WTC11 (cell line): ENCODE data around the gene KCTD21.

Experiments
- CREB1 ChIP-seq: sonication (generic); formaldehyde crosslinking; IDR thresholded peaks from 2 replicates; pipeline ENCODE4 v1.8.0; 2023; ENCODE audit warnings: mild to moderate bottlenecking, missing genetic modification reagents
- CTCF ChIP-seq: fragments of 200-600 bp; IDR thresholded peaks from 2 replicates; pipeline ENCODE4 v1.8.0; 2022; ENCODE audit warnings: antibody characterized with exemption
- ESRRA ChIP-seq: sonication (generic); formaldehyde crosslinking; IDR thresholded peaks from 2 replicates; pipeline ENCODE4 v1.8.1; 2022; ENCODE audit warnings: mild to moderate bottlenecking, missing genetic modification reagents, borderline replicate concordance
- FOXJ3 ChIP-seq: sonication (generic); formaldehyde crosslinking; IDR thresholded peaks from 2 replicates; pipeline ENCODE4 v1.9.0; 2021; ENCODE audit warnings: missing genetic modification reagents, mild to moderate bottlenecking, borderline replicate concordance
- JUN ChIP-seq: sonication (generic); formaldehyde crosslinking; IDR thresholded peaks from 2 replicates; pipeline ENCODE4 v1.8.0; 2023; ENCODE audit warnings: mild to moderate bottlenecking, missing genetic modification reagents
- NFATC4 ChIP-seq: fragments of 250-450 bp; sonication (Bioruptor Pico); IDR thresholded peaks from 2 replicates; pipeline ENCODE4 v1.9.0; 2021; ENCODE audit warnings: mild to moderate bottlenecking
- PRDM15 ChIP-seq: sonication (generic); formaldehyde crosslinking; IDR thresholded peaks from 2 replicates; pipeline ENCODE4 v1.8.0; 2022; ENCODE audit warnings: missing genetic modification reagents
- SP1 ChIP-seq: sonication (generic); formaldehyde crosslinking; conservative IDR thresholded peaks from 2 replicates; pipeline ENCODE4 v1.8.1; 2022; ENCODE audit warnings: missing genetic modification reagents
- TCF7 ChIP-seq: sonication (generic); formaldehyde crosslinking; IDR thresholded peaks from 2 replicates; pipeline ENCODE4 v1.8.0; 2022; ENCODE audit warnings: mild to moderate bottlenecking, low read depth, missing genetic modification reagents, moderate library complexity
- ZNF263 ChIP-seq: sonication (generic); formaldehyde crosslinking; IDR thresholded peaks from 2 replicates; pipeline ENCODE4 v1.8.1; 2022; ENCODE audit warnings: low read depth, mild to moderate bottlenecking, moderate library complexity, missing genetic modification reagents
- TF ChIP-seq, protein P1 (sequence below): sonication (generic); formaldehyde crosslinking; IDR thresholded peaks from 2 replicates; pipeline ENCODE4 v1.8.0; 2023; ENCODE audit warnings: missing genetic modification reagents
- TF ChIP-seq, protein P2 (sequence below): sonication (generic); formaldehyde crosslinking; IDR thresholded peaks from 2 replicates; pipeline ENCODE4 v1.8.1; 2023; ENCODE audit warnings: mild to moderate bottlenecking, missing genetic modification reagents, moderate library complexity
- TF ChIP-seq, protein P3 (sequence below): sonication (generic); formaldehyde crosslinking; conservative IDR thresholded peaks from 2 replicates; pipeline ENCODE4 v1.8.1; 2022; ENCODE audit warnings: mild to moderate bottlenecking, missing genetic modification reagents
- TF ChIP-seq, protein P4 (sequence below): sonication (generic); formaldehyde crosslinking; IDR thresholded peaks from 2 replicates; pipeline ENCODE4 v1.8.1; 2023; ENCODE audit warnings: mild to moderate bottlenecking, missing genetic modification reagents, borderline replicate concordance

DNA sequence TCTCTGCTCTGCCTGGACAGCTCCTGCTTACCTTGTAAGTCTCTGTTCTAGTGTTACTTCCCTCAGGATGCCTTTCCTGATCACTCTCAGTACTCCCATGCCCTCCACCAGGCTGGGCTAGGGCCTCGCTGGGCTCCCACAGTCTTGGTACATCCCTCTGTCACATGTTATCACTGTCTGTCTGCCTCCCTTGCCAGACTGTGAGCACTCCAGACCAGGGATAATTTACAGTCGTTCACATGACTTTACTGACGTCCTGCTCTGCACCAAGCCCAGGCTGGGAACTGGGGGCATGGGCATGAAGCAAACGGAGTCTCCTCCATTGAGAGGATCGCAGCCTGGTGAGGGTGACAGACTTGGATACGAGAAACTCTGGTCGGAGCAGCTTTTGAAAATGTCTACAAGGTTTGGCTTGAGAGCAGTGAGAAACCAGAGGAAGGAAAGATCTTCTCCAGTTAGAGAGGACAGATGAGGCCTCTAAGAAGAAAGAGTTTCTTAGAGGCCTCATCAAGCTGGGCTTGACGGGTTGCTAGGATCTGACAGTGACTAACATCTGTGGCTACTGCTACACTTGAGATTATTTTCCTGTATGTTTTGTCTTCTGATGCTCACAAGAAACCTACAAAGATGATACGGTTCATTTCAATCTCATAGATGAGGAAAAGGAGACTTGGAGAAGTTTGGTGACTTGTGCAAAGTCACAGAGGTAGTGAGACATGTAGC lies 12.8 kb upstream of the KCTD21 start:
- TF ChIP-seq CREB1 (CRISPR knock-in tag) (no peak), CTCF (no peak), JUN (CRISPR knock-in tag) (no peak), FOXJ3 (CRISPR knock-in tag) (no peak), ZNF263 (CRISPR knock-in tag) (no peak), NFATC4 (no peak), ESRRA (no peak), PRDM15 (CRISPR knock-in tag) (no peak), SP1 (CRISPR knock-in tag) (no peak), TCF7 (CRISPR knock-in tag) (no peak)
- TF ChIP-seq, protein P1, sequence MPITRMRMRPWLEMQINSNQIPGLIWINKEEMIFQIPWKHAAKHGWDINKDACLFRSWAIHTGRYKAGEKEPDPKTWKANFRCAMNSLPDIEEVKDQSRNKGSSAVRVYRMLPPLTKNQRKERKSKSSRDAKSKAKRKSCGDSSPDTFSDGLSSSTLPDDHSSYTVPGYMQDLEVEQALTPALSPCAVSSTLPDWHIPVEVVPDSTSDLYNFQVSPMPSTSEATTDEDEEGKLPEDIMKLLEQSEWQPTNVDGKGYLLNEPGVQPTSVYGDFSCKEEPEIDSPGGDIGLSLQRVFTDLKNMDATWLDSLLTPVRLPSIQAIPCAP (CRISPR knock-in tag): no peak
- TF ChIP-seq, protein P2, sequence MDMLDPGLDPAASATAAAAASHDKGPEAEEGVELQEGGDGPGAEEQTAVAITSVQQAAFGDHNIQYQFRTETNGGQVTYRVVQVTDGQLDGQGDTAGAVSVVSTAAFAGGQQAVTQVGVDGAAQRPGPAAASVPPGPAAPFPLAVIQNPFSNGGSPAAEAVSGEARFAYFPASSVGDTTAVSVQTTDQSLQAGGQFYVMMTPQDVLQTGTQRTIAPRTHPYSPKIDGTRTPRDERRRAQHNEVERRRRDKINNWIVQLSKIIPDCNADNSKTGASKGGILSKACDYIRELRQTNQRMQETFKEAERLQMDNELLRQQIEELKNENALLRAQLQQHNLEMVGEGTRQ: no peak
- TF ChIP-seq, protein P3, sequence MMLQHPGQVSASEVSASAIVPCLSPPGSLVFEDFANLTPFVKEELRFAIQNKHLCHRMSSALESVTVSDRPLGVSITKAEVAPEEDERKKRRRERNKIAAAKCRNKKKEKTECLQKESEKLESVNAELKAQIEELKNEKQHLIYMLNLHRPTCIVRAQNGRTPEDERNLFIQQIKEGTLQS: no peak
- TF ChIP-seq, protein P4, sequence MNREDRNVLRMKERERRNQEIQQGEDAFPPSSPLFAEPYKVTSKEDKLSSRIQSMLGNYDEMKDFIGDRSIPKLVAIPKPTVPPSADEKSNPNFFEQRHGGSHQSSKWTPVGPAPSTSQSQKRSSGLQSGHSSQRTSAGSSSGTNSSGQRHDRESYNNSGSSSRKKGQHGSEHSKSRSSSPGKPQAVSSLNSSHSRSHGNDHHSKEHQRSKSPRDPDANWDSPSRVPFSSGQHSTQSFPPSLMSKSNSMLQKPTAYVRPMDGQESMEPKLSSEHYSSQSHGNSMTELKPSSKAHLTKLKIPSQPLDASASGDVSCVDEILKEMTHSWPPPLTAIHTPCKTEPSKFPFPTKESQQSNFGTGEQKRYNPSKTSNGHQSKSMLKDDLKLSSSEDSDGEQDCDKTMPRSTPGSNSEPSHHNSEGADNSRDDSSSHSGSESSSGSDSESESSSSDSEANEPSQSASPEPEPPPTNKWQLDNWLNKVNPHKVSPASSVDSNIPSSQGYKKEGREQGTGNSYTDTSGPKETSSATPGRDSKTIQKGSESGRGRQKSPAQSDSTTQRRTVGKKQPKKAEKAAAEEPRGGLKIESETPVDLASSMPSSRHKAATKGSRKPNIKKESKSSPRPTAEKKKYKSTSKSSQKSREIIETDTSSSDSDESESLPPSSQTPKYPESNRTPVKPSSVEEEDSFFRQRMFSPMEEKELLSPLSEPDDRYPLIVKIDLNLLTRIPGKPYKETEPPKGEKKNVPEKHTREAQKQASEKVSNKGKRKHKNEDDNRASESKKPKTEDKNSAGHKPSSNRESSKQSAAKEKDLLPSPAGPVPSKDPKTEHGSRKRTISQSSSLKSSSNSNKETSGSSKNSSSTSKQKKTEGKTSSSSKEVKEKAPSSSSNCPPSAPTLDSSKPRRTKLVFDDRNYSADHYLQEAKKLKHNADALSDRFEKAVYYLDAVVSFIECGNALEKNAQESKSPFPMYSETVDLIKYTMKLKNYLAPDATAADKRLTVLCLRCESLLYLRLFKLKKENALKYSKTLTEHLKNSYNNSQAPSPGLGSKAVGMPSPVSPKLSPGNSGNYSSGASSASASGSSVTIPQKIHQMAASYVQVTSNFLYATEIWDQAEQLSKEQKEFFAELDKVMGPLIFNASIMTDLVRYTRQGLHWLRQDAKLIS: no peak
